Subcutaneous adipose tissue (tissue), 4 donors: ENCODE results near the gene LRRC15. TPM values are rescaled to one million over a fixed set of nuclear protein-coding genes. Genes with fewer than 3 reads are reported as not detected.

Source experiments
- CTCF ChIP-seq: fragments of 450-650 bp; IDR thresholded peaks from one replicate; pipeline ENCODE4 v1.5.1; 2016; ENCODE audit warnings: low read depth, mild to moderate bottlenecking, control low read depth, antibody characterized with exemption, moderate library complexity
- total RNA-seq, 4 donors: library from RNA; depleted of rRNA; stranded (reverse); fragments of >200 nt; gene quantifications; one replicate each; pipeline ENCODE4 v1.1.0, GENCODE V29; 2016

LRRC15 gene
- total RNA-seq, 4 donors from 2014 or later: under 0.01 to 0.22 TPM; not detected in 2

GRCh38 chr3:194351080-194351672 is 18.4 kb downstream of the LRRC15 start, which contains the start of gene CPN2:
Gene CPN2, minus strand, starts transcription at chr3:194351328. Its CDS starts 8,626 bp downstream, at chr3:194342702.
- TF ChIP-seq CTCF: no peak

GRCh38 chr3:194350726-194351071 is 18.8 kb downstream of the LRRC15 start:
- no peak for TF ChIP-seq CTCF

- no peak for TF ChIP-seq CTCF
These were observed 21.2 kb downstream of the LRRC15 start for GRCh38 chr3:194348354-194348753.

GRCh38 chr3:194346621-194347020 is 22.9 kb downstream of the LRRC15 start:
- TF ChIP-seq CTCF: no peak

GRCh38 chr3:194346035-194346434 is 23.5 kb downstream of the LRRC15 start:
- TF ChIP-seq CTCF: no peak

- no peak for TF ChIP-seq CTCF
These were observed 25.5 kb downstream of the LRRC15 start for GRCh38 chr3:194344012-194344411.

- no peak for TF ChIP-seq CTCF
These were observed 26.0 kb downstream of the LRRC15 start for GRCh38 chr3:194343561-194343893.
